ENCODE data around the gene B9D1. TPM values are rescaled to one million over a fixed set of nuclear protein-coding genes. Genes with fewer than 3 reads are reported as not detected.

Gene B9D1
- total RNA-seq, 1 donor from 2014 or later: 26.2 TPM

DNA sequence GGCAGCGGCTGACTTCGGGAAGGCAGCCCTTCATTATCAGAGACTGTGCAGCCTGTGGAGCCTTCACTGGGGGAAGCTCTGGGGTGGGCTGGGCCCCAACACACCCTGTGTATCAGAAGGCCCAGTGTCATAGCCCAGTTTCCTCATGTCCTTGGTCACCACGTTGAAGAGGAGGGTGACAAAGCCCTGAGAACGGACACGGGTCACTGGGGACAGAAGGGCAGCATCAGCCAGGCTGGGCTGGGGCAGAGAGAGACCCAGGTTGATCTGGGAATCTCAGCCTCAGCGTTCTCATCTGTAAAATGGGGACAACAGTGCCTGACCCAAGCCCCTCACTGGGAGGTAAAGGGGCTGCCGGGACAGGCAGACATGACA, 19.3 kb downstream of the B9D1 start:
- H3K27ac Mint-ChIP-seq: no peak overlapping the region

DNA sequence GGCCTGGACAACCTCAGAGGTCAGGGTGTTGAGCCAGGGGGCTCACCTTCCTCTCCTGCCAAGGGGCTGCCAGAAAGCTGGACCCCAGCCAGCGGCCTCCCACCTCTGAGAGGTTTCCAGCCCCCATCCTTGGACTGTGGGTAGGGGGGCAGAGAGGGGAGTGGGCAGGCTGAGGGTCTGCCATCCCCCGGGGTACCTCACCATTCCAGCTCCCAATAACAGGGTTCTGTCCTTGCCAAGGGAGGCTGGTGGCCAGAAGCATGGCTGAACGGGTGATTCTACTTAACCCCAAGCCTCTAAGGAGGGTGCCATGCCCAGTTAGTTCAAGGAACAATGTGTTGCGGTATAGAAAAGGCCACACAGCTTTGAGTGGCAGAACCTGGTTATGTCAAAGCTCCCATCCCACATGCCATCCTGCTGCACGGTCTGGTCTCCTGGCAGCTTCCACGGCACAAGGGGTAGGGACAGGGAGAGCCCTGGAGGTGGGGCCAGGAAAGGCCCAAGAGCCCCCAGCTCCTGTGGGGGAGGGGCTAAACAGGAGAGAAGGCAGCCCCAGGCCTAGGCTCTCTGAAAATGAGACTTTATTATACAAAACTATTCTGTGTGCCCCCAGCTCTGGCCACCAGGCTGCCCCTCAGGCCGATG, 19.8 kb downstream of the B9D1 start:
- Mint-ChIP-seq H3K36me3 (peaks cover 2% of the 10 kb centered on the region), H3K4me1 (peaks cover 25% of the 10 kb centered on the region), H3K27me3 (ENCODE audit: low read depth) (no peaks in the 10 kb centered on the region), H3K4me3 (no peak overlapping the region), H3K27ac (peak overlapping the region; percentile 89), H3K9me3 (no peaks in the 10 kb centered on the region)
- no peak for DNase-seq (ENCODE audit: low spot score in 2 of 2, unreplicated experiment in 2 of 2)
- TF ChIP-seq, protein P1, sequence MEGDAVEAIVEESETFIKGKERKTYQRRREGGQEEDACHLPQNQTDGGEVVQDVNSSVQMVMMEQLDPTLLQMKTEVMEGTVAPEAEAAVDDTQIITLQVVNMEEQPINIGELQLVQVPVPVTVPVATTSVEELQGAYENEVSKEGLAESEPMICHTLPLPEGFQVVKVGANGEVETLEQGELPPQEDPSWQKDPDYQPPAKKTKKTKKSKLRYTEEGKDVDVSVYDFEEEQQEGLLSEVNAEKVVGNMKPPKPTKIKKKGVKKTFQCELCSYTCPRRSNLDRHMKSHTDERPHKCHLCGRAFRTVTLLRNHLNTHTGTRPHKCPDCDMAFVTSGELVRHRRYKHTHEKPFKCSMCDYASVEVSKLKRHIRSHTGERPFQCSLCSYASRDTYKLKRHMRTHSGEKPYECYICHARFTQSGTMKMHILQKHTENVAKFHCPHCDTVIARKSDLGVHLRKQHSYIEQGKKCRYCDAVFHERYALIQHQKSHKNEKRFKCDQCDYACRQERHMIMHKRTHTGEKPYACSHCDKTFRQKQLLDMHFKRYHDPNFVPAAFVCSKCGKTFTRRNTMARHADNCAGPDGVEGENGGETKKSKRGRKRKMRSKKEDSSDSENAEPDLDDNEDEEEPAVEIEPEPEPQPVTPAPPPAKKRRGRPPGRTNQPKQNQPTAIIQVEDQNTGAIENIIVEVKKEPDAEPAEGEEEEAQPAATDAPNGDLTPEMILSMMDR (IDR thresholded peaks at IDR 0.05; ENCODE audit: unreplicated experiment): no peak

More for the DNA sequence above, 19.3 kb downstream of the B9D1 start:
- no peak for DNase-seq (ENCODE audit: low spot score in 2 of 2, unreplicated experiment in 2 of 2)
- peaks cover 2% of the 10 kb centered on the region for H3K36me3 Mint-ChIP-seq
- no peak overlapping the region for H3K4me3 Mint-ChIP-seq
- TF ChIP-seq, protein P1 (IDR thresholded peaks at IDR 0.05; ENCODE audit: unreplicated experiment): no peak
- H3K27me3 Mint-ChIP-seq (ENCODE audit: low read depth): no peaks in the 10 kb centered on the region
- H3K4me1 Mint-ChIP-seq: peaks cover 25% of the 10 kb centered on the region
- H3K9me3 Mint-ChIP-seq: no peaks in the 10 kb centered on the region

DNA sequence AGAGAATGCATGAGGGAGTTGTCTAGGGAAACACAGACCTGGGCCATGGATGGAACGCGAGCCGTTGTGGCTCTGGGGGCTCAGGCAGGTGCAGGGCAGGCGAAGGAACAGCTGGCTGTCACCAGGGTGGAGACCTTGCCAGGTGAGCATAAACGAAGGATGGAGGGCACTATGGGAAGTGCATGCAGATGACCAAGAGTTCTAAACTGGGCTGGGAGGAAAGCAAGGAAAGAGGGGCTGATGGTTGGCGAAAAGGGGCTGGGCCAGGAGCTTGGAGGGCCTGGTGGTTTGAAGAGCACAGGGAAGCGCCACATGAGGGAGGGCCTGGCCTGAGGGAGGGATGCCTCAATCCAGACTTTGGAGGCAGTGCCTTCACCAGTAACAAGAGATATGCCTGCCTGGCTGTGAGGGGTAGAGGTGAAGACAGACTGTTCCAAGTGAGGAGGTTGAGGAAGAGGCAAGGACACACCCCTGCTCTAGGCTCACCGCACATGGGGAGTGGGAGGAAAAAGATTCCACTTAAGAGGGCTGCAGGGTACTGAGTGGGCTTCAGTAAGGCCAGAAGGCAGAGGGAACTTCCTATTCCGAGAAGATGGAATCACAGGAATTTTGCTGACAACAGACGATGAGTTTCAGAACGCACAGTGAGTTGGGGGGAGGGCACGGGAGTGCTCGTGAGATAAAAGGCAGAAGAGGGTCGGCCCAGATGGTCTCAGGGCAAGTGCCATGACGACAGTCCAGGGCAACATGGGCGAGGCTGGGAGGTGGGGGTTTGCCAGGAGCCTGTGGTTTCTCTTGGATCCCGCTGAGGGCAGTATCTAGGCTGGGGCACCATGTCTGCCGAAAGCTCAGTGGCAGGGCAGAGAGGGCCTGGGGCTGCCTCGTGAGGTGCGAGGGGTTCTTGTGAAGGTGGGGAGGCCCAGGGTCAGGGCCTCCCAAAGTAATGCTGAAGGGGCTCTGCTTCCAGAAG, 20.6 kb downstream of the B9D1 start:
- TF ChIP-seq, protein P1 (IDR thresholded peaks at IDR 0.05; ENCODE audit: unreplicated experiment): no peak
- no peak for DNase-seq (ENCODE audit: low spot score in 2 of 2, unreplicated experiment in 2 of 2)
- no peak overlapping the region for H3K4me3 Mint-ChIP-seq
- no peaks in the 10 kb centered on the region for H3K9me3 Mint-ChIP-seq
- peaks cover 22% of the 10 kb centered on the region for H3K4me1 Mint-ChIP-seq
- peaks cover 2% of the 10 kb centered on the region for H3K36me3 Mint-ChIP-seq
- peak overlapping the region; percentile 89 for H3K27ac Mint-ChIP-seq
- no peaks in the 10 kb centered on the region for H3K27me3 Mint-ChIP-seq (ENCODE audit: low read depth)

DNA sequence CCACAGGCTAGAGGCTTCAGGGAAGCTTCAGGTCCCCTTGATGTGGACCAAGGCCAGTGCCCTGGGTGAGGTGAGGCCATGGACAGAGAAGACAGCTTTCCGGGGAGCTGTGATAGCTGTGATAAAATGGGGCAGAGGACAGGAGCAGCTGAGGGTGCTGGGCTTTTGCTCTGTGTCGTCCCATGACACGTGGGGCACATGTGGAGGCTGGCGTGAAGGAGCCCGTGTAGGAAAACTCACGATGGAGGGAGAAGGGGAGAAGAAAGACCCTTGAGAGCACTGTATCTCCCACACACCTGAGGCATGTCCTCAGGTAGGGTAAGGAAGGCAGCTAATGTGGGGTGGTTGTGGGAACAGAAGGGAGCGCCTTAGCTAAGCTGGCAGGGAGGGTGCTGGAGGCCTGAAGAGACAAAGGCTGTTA, 21.3 kb downstream of the B9D1 start:
- peak overlapping the region; percentile 89 for H3K27ac Mint-ChIP-seq
- no peaks in the 10 kb centered on the region for H3K9me3 Mint-ChIP-seq
- TF ChIP-seq, protein P1 (IDR thresholded peaks at IDR 0.05; ENCODE audit: unreplicated experiment): no peak
- H3K4me3 Mint-ChIP-seq: no peak overlapping the region
- no peaks in the 10 kb centered on the region for H3K36me3 Mint-ChIP-seq
- no peaks in the 10 kb centered on the region for H3K27me3 Mint-ChIP-seq (ENCODE audit: low read depth)
- no peak for DNase-seq (ENCODE audit: low spot score in 2 of 2, unreplicated experiment in 2 of 2)
- H3K4me1 Mint-ChIP-seq: peaks cover 18% of the 10 kb centered on the region

DNA sequence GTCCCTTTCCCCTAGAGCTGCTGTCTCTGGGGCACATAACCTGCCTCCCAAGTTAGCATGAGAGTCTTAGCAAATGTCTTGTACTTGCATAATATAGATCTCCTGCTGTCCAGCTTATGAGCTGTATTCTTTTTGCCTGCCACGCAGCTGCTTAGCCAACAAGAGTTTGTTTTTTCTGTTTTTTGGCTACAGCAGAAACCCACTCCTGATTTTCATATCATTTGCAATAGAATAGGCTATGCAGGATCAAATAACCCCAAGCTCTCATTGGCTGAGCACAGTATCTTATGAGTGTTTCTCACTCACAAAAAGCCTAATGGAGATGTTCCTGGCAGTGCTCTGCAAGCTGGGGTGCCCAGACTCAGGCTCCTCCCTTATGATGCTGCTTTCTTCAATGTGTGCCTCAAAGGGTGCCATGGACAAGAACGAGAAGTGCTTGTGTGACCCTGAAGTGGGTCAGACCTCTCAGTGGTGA, 23.1 kb downstream of the B9D1 start:
- no peak for DNase-seq (ENCODE audit: low spot score in 2 of 2, unreplicated experiment in 2 of 2)
- Mint-ChIP-seq H3K27ac (peak overlapping the region; percentile 66), H3K9me3 (no peaks in the 10 kb centered on the region)

More for the DNA sequence above, 23.1 kb downstream of the B9D1 start:
- TF ChIP-seq, protein P1 (IDR thresholded peaks at IDR 0.05; ENCODE audit: unreplicated experiment): no peak
- Mint-ChIP-seq H3K36me3 (no peaks in the 10 kb centered on the region), H3K27me3 (ENCODE audit: low read depth) (no peaks in the 10 kb centered on the region), H3K4me1 (peaks cover 18% of the 10 kb centered on the region), H3K4me3 (no peak overlapping the region)
